ENCODE measurements around the gene STK38.

DNA sequence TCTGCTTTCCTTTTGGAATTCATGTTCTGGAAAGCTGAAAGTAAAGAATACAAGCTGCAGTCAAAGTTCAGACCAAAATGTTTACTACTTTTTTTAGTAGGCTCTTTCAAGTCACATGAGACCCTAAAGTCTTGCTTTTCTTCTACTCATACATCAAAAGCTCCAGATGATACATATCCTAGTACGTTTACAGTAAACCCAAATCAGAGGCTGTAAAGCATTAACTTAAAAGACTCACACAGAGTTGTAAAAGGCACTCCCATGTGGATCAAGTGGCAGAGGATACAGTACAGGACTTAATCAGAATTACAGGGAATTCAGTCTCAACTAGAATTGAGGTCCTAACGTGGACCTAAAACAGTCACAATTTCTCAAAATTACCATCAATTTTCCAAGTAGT lies 40.7 kb downstream of the STK38 start:
- TF ChIP-seq CTCF (IDR thresholded peaks at IDR 0.05), result no peak
- TF ChIP-seq POLR2A (IDR thresholded peaks at IDR 0.05), result no peak
- peak in 1 of 3 donors; percentile 17 for TF ChIP-seq POLR2AphosphoS5 (IDR thresholded peaks at IDR 0.05)
